OCI-LY7 (cell line): Measurements from ENCODE around the gene FGR.

Source experiments
- CTCF ChIP-seq: fragments of 200-600 bp; sonication (generic); conservative IDR thresholded peaks from 2 replicates; pipeline ENCODE4 v1.5.1; 2014; ENCODE audit warnings: mild to moderate bottlenecking, antibody characterized with exemption, low read length, moderate library complexity, mixed read lengths
- EZH2phosphoT487 ChIP-seq: fragments of 200-600 bp; sonication (generic); IDR thresholded peaks from 2 replicates; pipeline ENCODE4 v1.6.1; 2018; ENCODE audit warnings: low read depth, borderline replicate concordance, mild to moderate bottlenecking, mixed run types, antibody characterized with exemption, low read length, moderate library complexity, mixed read lengths

GRCh38 chr1:27633640-27634176, 1.3 kb downstream of the FGR start:
- no peak for TF ChIP-seq CTCF
- no peak for TF ChIP-seq EZH2phosphoT487
